ENCODE measurements around the gene CST3. TPM values are rescaled to one million over a fixed set of nuclear protein-coding genes. Genes with fewer than 3 reads are reported as not detected.

The CST3 gene
- total RNA-seq, 1 experiment from 2014 or later = 158 TPM

DNA sequence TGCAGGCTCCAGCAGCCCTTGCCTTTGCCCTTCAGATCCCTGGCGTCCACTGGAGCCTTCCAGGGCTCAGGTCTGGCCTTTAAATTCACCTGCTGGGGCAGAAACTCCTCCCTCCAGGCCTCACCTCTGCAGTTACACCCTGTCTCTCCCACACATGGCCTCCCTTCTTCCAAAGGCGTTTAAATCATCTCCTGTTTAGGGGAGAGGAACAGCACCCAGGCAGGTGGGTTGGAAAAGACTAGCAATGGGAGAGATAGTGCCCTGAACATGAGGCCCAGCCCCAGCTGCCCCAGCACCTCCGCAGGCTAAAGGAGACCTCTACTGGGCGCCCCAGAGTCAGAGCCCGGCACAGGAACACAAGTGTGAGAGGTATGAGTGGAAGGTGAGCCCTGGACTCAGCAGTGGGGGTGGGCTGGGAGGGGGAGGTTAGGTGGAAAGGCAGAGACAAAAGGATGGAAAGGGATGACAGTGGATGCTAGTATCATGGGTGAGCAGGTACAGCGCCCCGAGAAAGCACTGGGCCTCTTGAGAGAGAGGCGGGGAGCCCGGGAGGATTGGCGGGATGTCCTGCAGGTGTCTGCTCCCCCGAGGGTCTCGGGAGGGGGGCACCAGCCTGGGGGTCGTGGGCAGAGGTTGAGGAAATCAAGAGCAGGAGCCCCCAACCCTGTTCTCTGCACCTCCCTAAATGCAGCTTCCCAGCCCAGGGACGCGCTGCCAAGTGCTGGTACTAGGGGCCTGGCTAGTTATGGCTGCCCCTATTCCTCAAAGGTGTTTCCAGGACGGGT, 31.7 kb downstream of the CST3 start, which contains the start of gene CST9:
CST9 (minus strand) TSS at position 51 of the 785 bp plus-strand sequence. CDS start 53 bp downstream, outside the sequence.
- no peaks in the 10 kb centered on the region for H3K4me1 ChIP-seq (ENCODE audit: control insufficient read depth, insufficient read depth, low read length)
- no peak for ATAC-seq
- no peaks in the 10 kb centered on the region for H3K9me3 ChIP-seq (ENCODE audit: control insufficient read depth, insufficient read depth, low read depth, low read length)
- no peaks in the 10 kb centered on the region; the same call in 1 of the 2 replicates for H3K27me3 ChIP-seq (ENCODE audit: control insufficient read depth, insufficient read depth, low read length)
- POLR2A ChIA-PET = interaction anchor here (0.7 kb wide), 1 partner anchor 113 kb away, joined by 4 read pairs; no protein-coding TSS in a partner anchor
- BruUV-seq (replicated peaks) = no TSS peak
- TF ChIP-seq, protein P1, sequence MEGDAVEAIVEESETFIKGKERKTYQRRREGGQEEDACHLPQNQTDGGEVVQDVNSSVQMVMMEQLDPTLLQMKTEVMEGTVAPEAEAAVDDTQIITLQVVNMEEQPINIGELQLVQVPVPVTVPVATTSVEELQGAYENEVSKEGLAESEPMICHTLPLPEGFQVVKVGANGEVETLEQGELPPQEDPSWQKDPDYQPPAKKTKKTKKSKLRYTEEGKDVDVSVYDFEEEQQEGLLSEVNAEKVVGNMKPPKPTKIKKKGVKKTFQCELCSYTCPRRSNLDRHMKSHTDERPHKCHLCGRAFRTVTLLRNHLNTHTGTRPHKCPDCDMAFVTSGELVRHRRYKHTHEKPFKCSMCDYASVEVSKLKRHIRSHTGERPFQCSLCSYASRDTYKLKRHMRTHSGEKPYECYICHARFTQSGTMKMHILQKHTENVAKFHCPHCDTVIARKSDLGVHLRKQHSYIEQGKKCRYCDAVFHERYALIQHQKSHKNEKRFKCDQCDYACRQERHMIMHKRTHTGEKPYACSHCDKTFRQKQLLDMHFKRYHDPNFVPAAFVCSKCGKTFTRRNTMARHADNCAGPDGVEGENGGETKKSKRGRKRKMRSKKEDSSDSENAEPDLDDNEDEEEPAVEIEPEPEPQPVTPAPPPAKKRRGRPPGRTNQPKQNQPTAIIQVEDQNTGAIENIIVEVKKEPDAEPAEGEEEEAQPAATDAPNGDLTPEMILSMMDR (IDR thresholded peaks at IDR 0.05) = no peak
- no peak for TF ChIP-seq SIN3A (IDR thresholded peaks at IDR 0.05; ENCODE audit: borderline replicate concordance, insufficient read depth, low read depth, low read length)
- TF ChIP-seq TCF7L2 (IDR thresholded peaks at IDR 0.05; ENCODE audit: low read depth, low read length) = no peak
- TF ChIP-seq POLR2AphosphoS5 (IDR thresholded peaks at IDR 0.05; ENCODE audit: low read depth, low read length) = no peak
- TF ChIP-seq REST (IDR thresholded peaks at IDR 0.05; ENCODE audit: insufficient read depth in 1 of 2, low read depth in 2 of 2, low read length in 1 of 2) = no peak
- H3K4me3 ChIP-seq (ENCODE audit: low read depth in 2 of 2, low read length in 2 of 2) = no peak within 1 kb of the TSS
- no peak for DNase-seq (ENCODE audit: low read depth, low spot score)
- in situ Hi-C loops (cut with HindIII; ENCODE audit: low pct_unique_long_range_greater_than_20kb, low sequenced_read_pairs) = no loop called here
- no peaks in the 10 kb centered on the region for H3K36me3 ChIP-seq (ENCODE audit: control insufficient read depth, insufficient read depth, low read length)
- H3K27ac ChIP-seq (ENCODE audit: low read length) = no peak within 1 kb of the TSS
- intact Hi-C loops (cut with micrococcal nuclease; ENCODE audit: unreplicated experiment) = loop anchor here (1.0 kb wide), 1 partner anchor 164 kb away; no protein-coding TSS in a partner anchor
- CTCF ChIA-PET = no interaction called here

DNA sequence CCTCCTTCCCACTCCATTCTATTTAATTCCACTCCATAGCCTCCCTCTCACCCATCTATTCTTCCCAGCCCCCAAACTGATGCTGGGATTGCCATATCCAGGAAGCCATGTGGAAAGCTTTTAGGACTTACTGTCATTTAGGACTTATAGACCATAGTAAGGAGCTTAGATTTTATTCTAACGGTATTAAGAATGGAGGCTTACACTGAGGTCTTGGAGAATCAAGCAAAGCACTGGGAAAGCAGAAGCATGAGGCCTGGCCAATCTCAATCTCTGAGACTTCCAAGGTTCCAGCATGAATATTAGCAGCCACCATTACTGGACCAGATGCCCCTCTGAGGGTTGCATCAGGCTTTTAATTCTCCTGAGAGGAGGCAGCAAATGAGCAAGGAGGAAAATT, 33.4 kb downstream of the CST3 start:
- Histone ChIP-seq H3K9me3 (ENCODE audit: control insufficient read depth, insufficient read depth, low read depth, low read length) (no peaks in the 10 kb centered on the region), H3K4me3 (ENCODE audit: low read depth in 2 of 2, low read length in 2 of 2) (no peak overlapping the region), H3K27me3 (ENCODE audit: control insufficient read depth, insufficient read depth, low read length) (peaks cover under 1% of the 10 kb centered on the region; the same call in 1 of the 2 replicates), H3K4me1 (ENCODE audit: control insufficient read depth, insufficient read depth, low read length) (no peaks in the 10 kb centered on the region), H3K27ac (ENCODE audit: low read length) (no peak overlapping the region), H3K36me3 (ENCODE audit: control insufficient read depth, insufficient read depth, low read length) (no peaks in the 10 kb centered on the region)
- in situ Hi-C loops (cut with HindIII; ENCODE audit: low pct_unique_long_range_greater_than_20kb, low sequenced_read_pairs) (no loop called here), intact Hi-C loops (cut with micrococcal nuclease; ENCODE audit: unreplicated experiment) (no loop called here)
- DNase-seq (ENCODE audit: low read depth, low spot score) (no peak), ATAC-seq (no peak)
- no TSS peak for BruUV-seq (replicated peaks)
- POLR2A ChIA-PET = no interaction called here
- TF ChIP-seq REST (IDR thresholded peaks at IDR 0.05; ENCODE audit: insufficient read depth in 1 of 2, low read depth in 2 of 2, low read length in 1 of 2) = no peak
- no peak for TF ChIP-seq SIN3A (IDR thresholded peaks at IDR 0.05; ENCODE audit: borderline replicate concordance, insufficient read depth, low read depth, low read length)
- TF ChIP-seq, protein P1 (IDR thresholded peaks at IDR 0.05) = no peak
- TF ChIP-seq POLR2AphosphoS5 (IDR thresholded peaks at IDR 0.05; ENCODE audit: low read depth, low read length) = no peak
- no peak for TF ChIP-seq TCF7L2 (IDR thresholded peaks at IDR 0.05; ENCODE audit: low read depth, low read length)
- CTCF ChIA-PET = no interaction called here
